Measurements from ENCODE around the gene BHLHE23.

DNA sequence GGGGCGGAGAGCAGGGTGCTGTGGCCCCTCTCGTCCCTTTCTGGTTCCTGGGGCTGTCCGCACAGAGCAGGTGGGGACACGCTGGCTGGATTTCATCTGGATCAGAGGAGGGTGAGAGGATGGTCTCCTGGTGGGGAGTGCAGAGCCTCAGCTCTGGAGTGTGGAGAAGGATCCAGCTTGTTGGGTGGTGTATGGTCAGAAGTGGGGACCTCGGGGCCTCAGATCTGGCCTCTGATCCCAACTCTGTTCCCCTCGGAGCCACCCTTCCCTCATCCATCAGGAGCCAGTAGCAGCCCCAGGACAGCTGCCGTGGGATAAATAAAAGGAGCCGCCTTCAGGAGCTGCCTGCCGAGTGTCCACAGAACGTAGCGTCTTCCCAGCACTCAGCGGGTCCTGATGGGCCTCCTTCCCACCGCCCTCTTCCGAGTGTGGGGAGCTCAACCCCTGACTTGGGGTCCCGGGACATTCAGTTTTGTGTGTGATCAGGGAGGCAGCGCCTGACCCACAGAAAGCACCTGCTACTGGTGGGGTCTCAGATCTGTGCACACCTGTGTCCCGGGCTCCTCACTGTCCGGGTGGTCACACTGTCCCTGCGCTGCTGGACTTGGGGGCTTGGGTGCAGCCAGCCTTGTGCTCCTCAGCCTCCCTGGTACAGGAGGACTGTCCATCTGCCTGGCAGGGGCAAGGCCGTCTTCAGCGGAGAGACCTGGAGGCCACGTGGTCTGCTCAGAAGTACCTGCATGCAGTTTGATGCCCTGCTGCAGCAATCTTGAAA is 25.4 kb upstream of the BHLHE23 start:
- no peak for TF ChIP-seq CTCF (IDR thresholded peaks at IDR 0.05)
- no peak for TF ChIP-seq POLR2A (IDR thresholded peaks at IDR 0.05)

All from body of pancreas (tissue), 4 donors.